ENCODE measurements around the gene LIMS2.

Gene LIMS2

GRCh38 chr2:127597046-127597983, 78.0 kb downstream of the LIMS2 start:
- no peak for DNase-seq

DNA sequence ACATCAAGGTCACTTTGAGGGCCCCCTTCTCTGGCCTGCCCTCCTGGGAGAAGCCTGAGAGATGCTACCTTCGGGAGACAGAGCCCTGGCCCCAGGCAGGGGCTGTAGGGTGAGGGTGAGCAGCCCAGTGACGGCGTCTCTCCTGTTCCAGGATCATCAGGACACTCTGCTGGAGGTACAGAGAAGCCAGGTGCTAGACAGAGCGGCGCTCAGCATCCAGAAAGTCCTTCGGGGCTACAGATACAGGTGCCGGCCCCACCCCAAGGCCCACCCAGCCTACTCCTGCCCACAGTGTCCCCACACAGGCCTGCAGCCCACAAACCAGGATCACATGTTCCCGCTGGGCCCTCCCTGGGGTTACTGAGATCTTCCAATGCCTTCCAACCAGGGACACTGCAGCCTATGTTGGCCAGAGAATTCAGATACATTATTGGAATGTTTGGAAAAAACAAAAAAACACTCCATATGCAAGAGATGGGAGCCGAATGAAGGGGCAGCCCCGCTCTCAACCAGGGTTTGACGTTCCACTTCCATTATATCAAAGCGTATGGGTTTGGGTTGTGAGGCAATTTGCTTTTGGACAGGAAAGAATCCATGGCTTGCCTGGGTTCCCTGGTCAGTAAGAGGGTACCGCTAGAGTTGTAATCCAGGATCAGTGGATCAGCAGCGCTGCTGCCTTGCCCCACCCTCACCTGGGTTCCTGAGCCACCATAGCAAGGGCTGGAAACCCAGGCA, 78.9 kb downstream of the LIMS2 start:
- DNase-seq = no peak

DNA sequence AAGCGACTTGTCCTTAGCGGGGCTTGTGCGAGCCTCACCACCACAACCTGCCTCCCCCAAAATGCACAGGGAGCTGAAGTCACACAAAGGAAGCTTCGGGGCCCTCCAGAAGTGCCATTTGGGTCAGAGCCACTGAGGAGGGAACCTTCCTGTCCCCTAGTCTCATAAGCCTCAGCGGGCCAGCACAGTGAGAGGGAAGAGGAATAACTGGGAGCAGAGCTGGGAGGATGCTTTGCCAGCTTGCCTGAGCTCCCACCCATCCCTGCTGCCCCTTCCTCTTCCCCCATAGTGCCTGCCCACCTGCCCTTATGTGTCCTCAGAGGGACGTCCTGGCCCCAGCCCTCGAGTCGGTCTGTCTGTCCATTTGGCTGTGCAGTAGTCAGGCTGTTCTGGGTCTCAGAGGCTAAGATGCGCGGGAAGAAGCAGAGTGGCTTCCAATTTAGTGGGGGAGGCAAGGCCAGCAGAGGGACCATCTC, 81.2 kb downstream of the LIMS2 start:
- no peak for DNase-seq

- DNase-seq = no peak
Measured at GRCh38 chr2:127593228-127594115, 81.9 kb downstream of the LIMS2 start.

DNA sequence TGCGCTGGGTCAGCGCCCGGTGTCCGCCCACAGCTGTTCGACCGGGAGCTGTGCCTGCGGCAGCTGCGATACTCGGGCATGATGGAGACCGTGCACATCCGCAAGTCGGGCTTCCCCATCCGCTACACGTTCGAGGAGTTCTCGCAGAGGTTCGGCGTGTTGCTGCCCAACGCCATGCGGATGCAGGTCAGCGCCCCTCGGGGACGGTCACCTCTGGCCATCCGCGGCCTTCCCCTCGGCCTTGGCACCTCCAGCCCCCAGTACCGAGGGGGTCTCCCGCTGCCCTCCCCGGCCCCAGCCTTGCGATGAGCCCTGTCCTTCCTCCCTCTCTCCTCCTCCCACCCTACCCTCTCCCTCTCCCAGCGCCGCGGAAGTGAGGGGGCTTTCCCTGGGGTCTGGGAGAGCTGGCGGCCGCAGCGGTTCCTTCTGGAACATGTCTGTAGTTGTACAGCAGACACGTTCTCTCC, 82.5 kb downstream of the LIMS2 start:
- DNase-seq = no peak

GRCh38 chr2:127591221-127591923, 84.0 kb downstream of the LIMS2 start:
- DNase-seq = no peak

GRCh38 chr2:127590386-127591190, 84.7 kb downstream of the LIMS2 start:
- no peak for DNase-seq

GRCh38 chr2:127589841-127590240, 85.5 kb downstream of the LIMS2 start:
- DNase-seq = no peak

DNA sequence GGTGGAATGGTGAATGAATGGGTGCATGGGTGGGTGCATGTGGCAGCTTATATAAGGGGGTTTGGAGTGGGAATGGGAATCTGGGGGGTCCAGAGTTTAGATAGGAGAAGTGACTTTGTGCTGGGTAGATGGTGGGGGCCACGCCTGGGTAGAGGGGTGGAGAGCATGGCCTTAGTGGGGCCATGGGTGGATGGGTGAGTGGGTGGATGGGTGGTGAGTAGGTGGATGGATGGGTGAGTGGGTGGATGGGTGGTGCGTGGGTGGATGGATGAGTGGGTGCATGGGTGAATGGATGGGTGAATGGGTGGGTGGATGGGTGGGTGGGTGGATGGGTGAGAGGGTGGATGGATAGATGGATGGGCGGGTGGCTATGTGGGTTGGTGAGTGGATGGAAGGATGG, 86.0 kb downstream of the LIMS2 start:
- DNase-seq = no peak

All from HCEC 1CT (cell line).